HG03139 (cell line): ENCODE results near the gene UBASH3B.
"Not testable (repeated sequence)": the region's sequence is repeated elsewhere in the genome, so short reads cannot be mapped to it uniquely, and the experiment has no call there.

Source experiments
- ATAC-seq: cut with Tn5 transposase; IDR thresholded peaks from one replicate; pipeline ENCODE4 v1.9.1; 2021; ENCODE audit not compliant: unreplicated experiment

UBASH3B gene

DNA sequence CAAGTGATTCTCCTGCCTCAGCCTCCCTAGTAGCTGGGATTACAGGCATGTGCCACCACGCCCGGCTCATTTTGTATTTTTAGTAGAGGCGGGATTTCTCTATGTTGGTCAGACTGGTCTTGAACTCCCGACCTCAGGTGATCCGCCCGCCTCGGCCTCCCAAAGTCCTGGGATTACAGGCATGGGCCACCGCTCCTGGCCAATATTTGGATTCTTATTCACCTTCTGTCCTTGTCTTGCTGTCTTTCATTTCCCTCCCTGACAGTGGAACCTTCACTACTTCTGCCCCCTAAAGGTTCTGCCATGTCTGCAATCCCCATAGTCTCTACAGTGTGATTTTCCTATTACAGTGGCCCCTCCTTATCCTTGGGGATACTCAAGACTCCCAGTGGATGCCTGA is 75.2 kb downstream of the UBASH3B start:
- not testable (repeated sequence) for ATAC-seq

DNA sequence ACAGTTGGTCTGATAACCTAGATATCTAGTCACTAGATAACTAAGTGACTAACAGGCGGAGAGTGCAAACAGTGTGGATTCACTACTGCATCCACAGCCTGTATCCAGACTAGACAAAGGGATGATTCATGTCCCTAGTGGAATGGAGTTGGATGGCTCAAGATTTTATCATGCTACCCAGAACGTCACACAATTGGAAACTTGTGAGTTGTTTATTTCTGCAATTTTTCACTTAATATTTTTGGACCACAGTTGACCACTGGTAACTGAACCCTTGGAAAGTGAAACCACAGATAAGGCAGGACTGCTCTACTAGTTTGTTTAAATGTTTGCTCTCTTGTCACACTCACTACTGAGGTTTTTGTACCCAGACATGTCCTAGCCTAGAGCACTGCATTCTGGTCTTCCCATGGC is 76.0 kb downstream of the UBASH3B start:
- ATAC-seq = no peak

DNA sequence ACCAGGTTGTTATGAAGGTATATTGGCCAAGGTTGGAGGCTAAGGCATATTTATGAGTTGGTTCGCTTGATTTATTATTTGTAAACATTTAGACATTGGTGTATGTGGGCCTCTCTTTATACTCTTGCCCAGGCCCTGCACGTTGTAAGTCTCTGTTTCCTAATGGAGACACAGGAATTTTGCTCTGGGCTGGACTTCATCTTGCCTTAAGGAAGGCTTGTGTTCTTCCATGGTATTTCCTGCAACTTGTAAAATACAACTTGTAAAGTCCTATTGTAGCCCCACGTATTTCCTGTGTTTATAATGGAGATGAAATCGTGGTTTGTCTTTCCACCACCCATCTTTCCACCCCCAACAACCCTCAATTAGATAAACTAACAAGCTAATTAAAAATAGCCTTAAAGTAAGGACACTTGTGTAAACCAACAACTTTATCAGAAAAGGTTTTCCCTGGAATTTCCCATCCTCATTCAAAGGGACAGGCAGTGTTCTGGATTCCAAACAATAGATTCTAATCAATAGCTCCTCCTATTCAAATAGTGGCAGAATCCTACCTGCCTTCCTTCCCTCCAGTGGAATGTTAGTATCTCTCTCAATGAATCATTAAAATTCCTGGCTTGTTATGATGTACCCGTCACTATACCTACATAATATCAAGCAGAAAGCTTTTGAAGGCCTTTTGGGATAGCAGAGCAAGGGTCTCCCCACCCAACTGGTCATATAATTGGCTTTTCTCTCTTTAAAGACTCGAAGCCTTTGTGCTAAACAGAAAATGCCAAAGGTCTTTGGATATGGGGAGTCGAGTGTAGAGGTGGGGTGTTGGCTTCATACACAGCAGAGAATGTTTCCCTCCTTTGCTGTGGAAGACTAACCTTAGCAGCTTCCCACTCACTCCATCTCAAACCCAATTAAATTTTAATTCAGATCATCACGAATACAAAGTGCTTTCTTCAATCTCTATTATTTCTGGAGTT is 77.1 kb downstream of the UBASH3B start:
- ATAC-seq = no peak

DNA sequence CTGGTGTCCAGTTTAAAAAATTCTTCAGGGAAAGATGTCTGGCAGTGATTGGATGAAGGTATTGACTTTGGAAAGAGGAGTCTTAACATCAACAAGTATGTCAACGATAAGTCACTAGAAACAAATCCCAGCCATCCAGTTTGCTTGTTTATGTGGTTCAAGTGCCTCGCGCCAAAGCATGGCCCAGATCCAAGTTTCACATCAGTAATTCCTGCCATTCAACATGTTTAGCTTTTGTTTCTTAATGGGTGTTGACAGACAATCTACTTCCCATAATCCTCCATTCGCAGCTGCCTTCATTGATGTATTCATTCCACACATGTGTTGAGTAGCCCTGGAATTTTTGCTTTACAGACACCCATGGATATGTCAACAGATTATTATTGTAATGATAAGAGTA is 77.8 kb downstream of the UBASH3B start:
- ATAC-seq = no peak

DNA sequence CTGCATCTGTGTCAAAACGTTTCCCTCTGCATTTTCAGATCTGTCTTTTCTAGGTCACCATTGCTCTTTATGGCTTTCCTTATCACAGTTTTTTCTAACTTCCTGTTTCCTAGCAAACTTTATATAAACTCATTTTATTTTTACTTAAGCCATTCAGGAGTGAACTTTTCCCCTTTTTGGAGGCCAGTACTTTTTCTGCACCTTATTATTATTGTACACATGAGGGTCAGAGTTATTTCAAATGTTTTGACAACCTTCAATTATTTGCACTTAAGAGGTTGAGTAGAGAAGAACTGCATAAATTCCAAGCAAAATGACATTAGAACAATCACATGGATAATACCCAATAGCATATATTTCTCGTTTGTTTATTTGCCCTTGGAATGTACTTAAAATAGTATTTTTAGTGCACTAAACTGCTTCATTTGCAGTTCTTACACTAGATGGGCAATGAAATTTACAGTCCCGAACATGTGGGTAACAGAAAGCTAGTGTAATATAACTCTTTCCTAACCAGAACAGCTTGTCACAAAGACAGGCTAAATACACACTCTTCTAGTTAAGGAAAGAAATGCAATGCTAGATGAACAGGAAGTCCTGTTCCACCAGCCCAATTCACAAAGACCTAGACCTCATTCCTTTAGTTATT is 79.5 kb downstream of the UBASH3B start:
- ATAC-seq = no peak

GRCh38 chr11:122737951-122738693 is 82.6 kb downstream of the UBASH3B start:
- ATAC-seq = no peak

DNA sequence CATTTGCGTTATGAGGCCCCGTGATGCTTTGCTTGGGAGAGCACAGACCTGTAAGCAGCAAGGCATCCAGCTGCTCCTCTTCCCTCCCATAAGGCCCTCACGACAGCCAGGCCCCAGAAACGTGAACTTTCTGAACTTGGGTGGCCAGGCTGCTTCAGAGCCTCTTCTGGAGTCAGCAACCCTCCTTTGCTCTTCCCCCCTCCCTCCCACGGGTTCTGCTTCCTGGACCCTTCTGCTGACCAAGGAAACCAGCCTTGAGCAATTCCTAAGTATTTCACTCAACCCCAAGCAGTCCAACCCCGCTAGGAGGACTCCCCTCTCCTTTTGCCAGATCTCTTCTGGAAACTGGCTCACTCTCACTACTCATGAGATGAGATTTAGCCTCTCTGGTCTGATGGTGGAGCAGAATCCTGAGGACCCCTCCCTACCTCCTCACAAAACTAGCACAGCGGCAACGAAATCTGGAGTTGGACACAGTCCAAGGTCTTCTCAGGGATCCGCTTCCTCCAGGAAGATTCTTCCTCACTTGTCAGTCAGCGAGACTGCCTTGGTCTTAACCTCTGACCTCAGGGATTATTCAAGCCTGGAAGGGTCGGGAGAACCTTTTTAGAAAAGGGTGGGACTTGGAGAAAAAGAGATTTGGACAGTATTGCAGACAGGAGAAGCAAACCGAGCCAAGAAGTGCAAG is 86.2 kb downstream of the UBASH3B start:
- no peak for ATAC-seq

- ATAC-seq = no peak
These were observed 86.9 kb downstream of the UBASH3B start for GRCh38 chr11:122742301-122743018.

DNA sequence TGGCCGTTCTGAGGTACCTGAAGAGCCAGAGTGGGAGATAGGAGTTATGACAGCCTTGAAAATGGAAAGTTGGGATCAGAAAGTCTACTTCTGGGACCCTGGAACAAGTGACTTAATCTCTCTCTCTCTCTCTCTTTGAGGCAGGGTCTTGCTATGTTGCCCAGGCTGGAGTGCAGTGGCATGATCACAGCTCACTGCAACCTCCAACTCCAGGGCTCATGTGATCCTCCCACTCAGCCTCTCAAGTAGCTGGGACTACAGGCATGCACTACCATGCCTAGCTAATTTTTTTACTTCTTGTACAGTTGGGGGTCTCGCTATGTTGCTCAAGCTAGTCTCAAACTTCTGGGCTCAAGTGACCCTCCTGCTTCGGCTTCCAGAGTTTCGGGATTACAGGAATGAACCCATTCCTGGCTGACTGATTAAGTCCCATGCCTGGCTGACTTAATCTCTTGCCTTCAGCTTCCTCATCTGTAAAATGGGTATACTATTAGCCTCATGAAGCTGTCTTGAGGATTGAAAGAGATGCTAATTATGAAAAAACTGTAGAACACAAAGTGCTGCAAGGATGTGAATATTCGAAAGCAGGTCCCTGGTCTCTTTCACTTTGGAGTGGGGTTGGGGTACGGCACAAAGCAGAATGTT is 87.7 kb downstream of the UBASH3B start:
- ATAC-seq = no peak

- peak; percentile 29 for ATAC-seq
These were observed 88.4 kb downstream of the UBASH3B start for GRCh38 chr11:122743949-122744348.

GRCh38 chr11:122744357-122744756 is 88.8 kb downstream of the UBASH3B start:
- no peak for ATAC-seq

- ATAC-seq = no peak
These were observed 89.6 kb downstream of the UBASH3B start for GRCh38 chr11:122745111-122745510.

- peak; percentile 68 for ATAC-seq
These were observed 90.5 kb downstream of the UBASH3B start for GRCh38 chr11:122746050-122746478.

GRCh38 chr11:122746611-122747244 is 91.2 kb downstream of the UBASH3B start:
- ATAC-seq = no peak

GRCh38 chr11:122747351-122747781 is 91.8 kb downstream of the UBASH3B start:
- no peak for ATAC-seq

- peak; percentile 86 for ATAC-seq
These were observed 93.6 kb downstream of the UBASH3B start for GRCh38 chr11:122749005-122749687.

- no peak for ATAC-seq
These were observed 94.5 kb downstream of the UBASH3B start for GRCh38 chr11:122750049-122750448.

DNA sequence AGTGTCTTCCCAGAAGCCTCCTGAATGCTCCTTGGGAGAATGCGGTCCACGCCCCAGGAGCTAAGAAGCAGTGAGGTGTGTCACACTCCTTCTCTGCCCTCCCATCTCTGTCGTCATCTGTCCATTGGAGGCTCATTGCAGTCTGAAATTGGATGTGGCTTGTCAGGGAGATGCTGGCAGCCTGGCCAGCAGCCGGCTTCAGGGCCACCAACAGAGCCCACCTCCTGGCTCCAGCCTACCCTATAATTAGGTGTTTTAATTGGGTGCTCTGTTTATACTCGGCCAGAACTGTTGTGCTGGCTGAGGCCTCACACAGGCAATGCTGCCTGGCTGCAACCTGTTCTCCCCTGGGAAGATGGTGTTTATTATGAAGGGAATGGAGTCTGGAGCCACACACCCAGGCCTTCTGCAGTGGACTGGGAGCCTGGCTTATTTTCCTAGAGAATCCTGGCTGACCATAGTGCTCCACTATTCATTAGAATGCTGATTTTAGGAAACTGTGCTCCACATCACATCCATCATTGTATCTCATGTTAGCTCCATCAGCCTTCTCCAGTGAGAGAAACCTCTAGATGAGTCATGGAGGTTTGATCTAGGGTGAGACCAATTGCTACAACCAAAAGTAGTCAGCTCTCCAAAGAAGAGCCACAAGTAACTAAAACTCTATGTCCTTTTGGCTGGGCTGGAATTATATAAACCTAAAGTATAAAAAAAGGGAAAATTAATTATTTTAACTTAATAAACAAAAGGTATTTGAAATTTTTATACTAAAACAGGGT is 96.0 kb downstream of the UBASH3B start:
- ATAC-seq = no peak
